Activated T-cell treated with anti-CD3 and anti-CD28 coated beads, Interleukin-2, amount 50 U/mL, for 72 hours (primary cell): ENCODE results near the gene LDAF1. TPM values are rescaled to one million over a fixed set of nuclear protein-coding genes. Genes with fewer than 3 reads are reported as not detected.
"Not testable (repeated sequence)": the region's sequence is repeated elsewhere in the genome, so short reads cannot be mapped to it uniquely, and the experiment has no call there.

Source experiments
- ATAC-seq, 2 donors: fragments of 150-1000 bp; cut with Tn5 transposase; replicated peaks in 1 of 2; 2 replicates each; pipeline ENCODE4 v1.10.0; 2021; ENCODE audit warnings: moderate library complexity in 2 of 2, mild to moderate bottlenecking in 1 of 2
- DNase-seq, 2 donors: peaks; one replicate each; pipeline ENCODE4 v3.0.0; 2021 to 2022; ENCODE audit warnings: mixed read lengths in 1 of 2
- H3K27ac Mint-ChIP-seq: one replicate; pipeline ENCODE4 v1.8.0; 2022; ENCODE audit warnings: mild to moderate bottlenecking, moderate library complexity, mixed read lengths
- H3K27me3 Mint-ChIP-seq: one replicate; pipeline ENCODE4 v1.8.0; 2022; ENCODE audit warnings: low read depth, mixed read lengths
- H3K36me3 Mint-ChIP-seq, 2 donors: one replicate each; pipeline ENCODE4 v1.8.0; 2022; ENCODE audit warnings: mixed read lengths in 2 of 2, mild to moderate bottlenecking in 1 of 2; ENCODE audit not compliant: insufficient read depth in 2 of 2
- H3K4me1 Mint-ChIP-seq: one replicate; pipeline ENCODE4 v1.8.0; 2022; ENCODE audit warnings: low read depth, mixed read lengths
- H3K4me3 Mint-ChIP-seq, 2 donors: one replicate each; pipeline ENCODE4 v1.8.0; 2022; ENCODE audit warnings: mild to moderate bottlenecking in 2 of 2, mixed read lengths in 2 of 2, moderate library complexity in 2 of 2
- H3K9me3 Mint-ChIP-seq, 2 donors: one replicate each; pipeline ENCODE4 v1.8.0; 2022; ENCODE audit warnings: mixed read lengths in 2 of 2
- total RNA-seq, 2 donors: library from RNA; stranded (reverse); gene quantifications; one replicate each; pipeline ENCODE4 v1.2.3, GENCODE V29; 2022

The LDAF1 gene
- total RNA-seq, 2 donors from 2014 or later = 10.4 to 12.2 TPM

DNA sequence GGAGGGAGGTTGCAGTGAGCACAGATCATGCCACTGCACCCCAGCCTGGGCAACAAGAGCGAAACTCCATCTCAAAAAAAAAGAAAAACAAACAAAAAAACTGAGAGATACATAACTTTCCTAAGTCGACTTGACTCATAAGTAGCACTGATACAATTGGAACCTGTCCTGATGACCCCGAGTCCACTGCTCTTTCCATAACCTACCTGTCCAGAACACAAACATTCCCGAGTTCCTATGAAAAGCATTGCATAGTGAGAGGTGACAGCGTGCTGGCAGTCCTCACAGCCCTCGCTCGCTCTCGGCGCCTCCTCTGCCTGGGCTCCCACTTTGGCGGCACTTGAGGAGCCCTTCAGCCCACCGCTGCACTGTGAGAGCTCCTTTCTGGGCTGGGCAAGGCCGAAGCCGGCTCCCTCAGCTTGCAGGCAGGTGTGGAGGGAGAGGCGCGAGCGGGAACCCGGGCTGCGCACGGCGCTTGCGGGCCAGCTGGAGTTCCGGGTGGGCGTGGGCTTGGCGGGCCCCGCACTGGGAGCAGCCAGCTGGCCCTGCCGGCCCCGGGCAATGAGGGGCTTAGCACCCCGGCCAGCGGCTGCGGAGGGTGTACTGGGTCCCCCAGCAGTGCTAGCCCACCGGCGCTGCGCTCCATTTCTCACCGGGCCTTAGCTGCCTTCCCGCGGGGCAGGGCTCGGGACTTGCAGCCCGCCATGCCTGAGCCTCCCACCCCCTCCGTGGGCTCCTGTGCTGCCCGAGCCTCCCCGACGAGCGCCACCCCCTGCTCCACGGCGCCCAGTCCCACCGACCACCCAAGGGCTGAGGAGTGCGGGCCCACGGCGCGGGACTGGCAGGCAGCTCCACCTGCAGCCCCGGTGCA, 6.1 kb upstream of the LDAF1 start:
- H3K9me3 Mint-ChIP-seq, DNase-seq, H3K4me1 Mint-ChIP-seq, H3K36me3 Mint-ChIP-seq, H3K4me3 Mint-ChIP-seq, ATAC-seq, H3K27ac Mint-ChIP-seq: not testable (repeated sequence)
- H3K27me3 Mint-ChIP-seq = peaks cover 30% of the 10 kb centered on the region

DNA sequence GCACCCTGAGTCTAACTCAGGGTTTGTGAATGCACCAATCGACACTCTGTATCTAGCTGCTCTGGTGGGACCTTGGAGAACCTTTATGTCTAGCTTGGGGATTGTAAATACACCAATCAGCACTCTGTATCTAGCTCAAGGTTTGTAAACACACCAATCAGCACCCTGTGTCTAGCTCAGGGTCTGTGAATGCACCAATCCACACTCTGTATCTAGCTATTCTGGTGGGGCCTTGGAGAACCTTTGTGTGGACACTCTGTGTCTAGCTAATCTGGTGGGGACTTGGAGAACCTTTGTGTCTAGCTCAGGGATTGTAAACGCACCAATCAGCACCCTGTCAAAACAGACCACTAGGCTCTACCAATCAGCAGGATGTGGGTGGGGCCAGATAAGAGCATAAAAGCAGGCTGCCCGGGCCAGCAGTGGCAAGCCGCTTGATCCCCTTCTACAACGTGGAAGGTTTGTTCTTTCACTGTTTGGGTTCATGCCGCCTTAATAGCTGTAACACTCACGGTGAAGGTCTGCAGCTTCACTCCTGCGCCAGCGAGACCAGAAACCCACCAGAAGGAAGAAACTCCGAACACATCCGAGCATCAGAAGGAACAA, 5.2 kb upstream of the LDAF1 start:
- DNase-seq, H3K9me3 Mint-ChIP-seq, H3K4me3 Mint-ChIP-seq, H3K27ac Mint-ChIP-seq, ATAC-seq, H3K4me1 Mint-ChIP-seq, H3K36me3 Mint-ChIP-seq: not testable (repeated sequence)
- H3K27me3 Mint-ChIP-seq = peaks cover 21% of the 10 kb centered on the region

DNA sequence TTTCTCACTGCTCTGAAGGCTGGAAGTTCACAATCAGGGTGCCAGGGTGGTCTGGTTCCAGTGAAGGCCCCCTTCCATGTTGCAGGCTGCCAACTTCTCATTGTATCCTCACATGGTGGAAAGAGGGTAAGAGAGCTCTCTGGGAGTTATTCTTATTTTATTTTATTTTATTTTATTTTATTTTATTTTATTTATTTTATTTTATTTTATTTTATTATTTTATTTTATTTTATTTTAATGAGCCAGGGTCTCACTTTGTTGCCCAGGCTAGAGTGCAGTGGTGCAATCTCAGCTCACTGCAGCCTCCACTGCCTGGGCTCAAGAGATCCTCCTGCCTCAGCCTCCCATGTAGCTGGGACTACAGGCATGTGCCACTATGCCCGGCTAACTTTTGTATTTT, 2.5 kb upstream of the LDAF1 start:
- ATAC-seq, DNase-seq, H3K36me3 Mint-ChIP-seq, H3K9me3 Mint-ChIP-seq, H3K27me3 Mint-ChIP-seq, H3K27ac Mint-ChIP-seq, H3K4me3 Mint-ChIP-seq: not testable (repeated sequence)
- peaks cover 18% of the 10 kb centered on the region for H3K4me1 Mint-ChIP-seq

DNA sequence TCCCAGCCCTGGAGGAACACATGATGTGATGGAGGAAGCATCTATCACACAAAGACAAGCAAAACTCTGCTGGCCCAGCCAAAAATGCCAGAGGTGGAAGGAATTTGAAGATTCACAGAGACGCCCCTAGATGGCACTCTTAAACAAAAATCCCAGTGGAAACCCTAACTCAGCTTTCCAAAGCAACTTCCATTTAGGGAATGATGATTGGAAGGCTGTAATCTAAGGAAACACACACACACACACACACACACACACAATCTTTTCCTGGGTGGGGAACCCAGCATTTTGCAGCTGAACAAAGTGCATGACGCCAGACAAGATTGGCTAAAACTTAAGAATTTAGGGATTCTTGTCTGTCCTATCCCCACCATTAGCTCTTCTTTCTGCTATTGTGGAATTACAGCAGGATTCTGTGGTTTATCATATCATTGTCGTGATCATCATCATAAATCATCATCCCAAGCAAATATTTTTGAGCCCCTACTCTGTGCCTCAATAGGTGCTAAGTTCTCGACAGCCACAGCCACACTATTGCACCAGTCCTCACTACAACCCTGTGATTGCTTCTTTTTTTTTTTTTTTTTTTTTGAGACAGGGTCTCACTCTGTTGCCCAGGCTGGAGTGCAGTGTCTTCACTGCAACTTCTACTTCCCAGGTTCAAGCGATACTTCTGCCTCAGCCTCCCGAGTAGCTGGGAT, 1.6 kb upstream of the LDAF1 start:
- ATAC-seq = no peak
- Mint-ChIP-seq H3K9me3 (no peaks in the 10 kb centered on the region), H3K27me3 (no peaks in the 10 kb centered on the region), H3K27ac (no peak overlapping the region), H3K4me3 (no peak overlapping the region), H3K4me1 (peaks cover 18% of the 10 kb centered on the region), H3K36me3 (no peaks in the 10 kb centered on the region)
- peak; percentile 8 to 12 for DNase-seq

DNA sequence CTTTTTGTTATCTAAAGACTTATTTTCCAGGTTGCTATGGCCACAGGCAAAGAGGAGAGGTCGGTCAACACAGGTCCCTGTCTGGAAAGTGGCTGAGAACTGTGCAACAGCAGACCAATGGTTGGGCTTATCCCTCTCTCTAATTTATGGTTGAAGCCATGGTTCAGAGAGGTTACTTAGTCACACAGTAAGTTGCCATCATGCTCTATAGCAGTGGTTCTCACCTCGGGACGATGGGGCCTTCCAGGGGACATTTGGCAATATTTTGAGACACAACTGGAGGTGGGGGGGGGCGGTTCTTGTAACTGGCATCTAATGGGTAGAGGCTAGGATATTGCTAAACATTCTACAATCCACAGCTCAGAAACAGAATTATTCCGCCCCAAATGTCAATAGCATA, 842 bp upstream of the LDAF1 start:
- no peaks in the 10 kb centered on the region for H3K27me3 Mint-ChIP-seq
- ATAC-seq = no peak
- H3K27ac Mint-ChIP-seq = no peak overlapping the region
- peak overlapping the region; percentile 89 to 93 for H3K4me3 Mint-ChIP-seq
- no peak for DNase-seq
- peaks cover 18% of the 10 kb centered on the region for H3K4me1 Mint-ChIP-seq
- no peaks in the 10 kb centered on the region for H3K36me3 Mint-ChIP-seq
- H3K9me3 Mint-ChIP-seq = no peaks in the 10 kb centered on the region

DNA sequence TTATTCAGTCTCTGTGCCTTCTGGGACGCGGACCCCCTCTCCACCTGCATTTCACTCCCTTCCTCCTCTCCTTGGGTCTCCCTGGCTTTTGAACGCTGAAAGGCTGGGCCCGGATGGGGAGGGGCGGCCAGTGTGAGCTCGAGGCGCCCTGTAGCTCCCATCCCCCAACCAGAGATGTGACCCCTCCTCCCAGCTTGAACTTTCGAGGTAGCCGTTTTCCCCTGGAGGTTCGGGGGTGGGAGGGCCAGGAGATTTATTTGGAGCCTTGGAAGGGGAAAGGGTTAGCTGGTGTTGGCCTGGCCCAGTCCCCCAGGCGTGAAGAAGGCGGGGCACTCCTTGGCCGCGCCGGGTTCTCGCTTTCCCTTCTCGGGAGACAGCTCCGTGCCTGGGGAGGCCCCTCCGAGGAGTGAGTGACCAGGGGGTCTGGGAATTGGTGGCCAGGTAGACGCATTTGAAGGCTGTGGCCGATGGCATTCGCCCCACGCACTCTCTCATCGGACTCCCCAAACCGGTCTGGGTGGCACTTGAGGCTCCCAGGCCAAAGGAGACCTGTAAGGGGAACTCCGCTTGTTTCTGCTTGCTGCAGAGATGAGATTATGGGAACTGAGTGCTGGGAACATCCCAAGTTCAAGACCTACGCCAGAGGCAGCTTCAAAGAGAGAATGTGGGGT, 942 bp downstream of the LDAF1 start:
- Mint-ChIP-seq H3K27ac (peak overlapping the region; percentile 8), H3K9me3 (no peaks in the 10 kb centered on the region), H3K4me3 (peak overlapping the region; percentile 89 to 93), H3K27me3 (no peaks in the 10 kb centered on the region), H3K4me1 (peaks cover 18% of the 10 kb centered on the region), H3K36me3 (no peaks in the 10 kb centered on the region)
- DNase-seq (peak; percentile 16 to 21), ATAC-seq (peak in 1 of 2 donors; percentile 30)

DNA sequence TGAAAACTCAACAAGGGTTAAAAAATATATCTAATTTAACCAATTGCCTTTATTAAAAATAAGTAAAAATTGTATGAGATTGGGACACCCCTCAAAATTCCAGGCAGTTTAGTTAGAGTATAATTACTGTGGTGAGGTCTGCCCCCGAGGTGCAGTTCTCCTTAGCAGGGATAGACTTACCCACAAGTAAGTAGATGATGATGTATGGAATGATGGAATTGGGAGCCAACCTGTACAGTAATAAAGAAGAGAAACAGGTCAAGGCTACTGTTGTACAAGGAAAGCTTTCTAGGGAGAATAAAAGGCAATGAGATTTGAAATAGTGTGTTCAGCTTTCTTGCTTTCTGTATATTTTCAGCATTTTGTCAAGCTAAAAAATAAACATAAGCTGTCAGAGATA, 1.8 kb downstream of the LDAF1 start:
- H3K4me3 Mint-ChIP-seq = no peak overlapping the region
- no peak for DNase-seq

DNA sequence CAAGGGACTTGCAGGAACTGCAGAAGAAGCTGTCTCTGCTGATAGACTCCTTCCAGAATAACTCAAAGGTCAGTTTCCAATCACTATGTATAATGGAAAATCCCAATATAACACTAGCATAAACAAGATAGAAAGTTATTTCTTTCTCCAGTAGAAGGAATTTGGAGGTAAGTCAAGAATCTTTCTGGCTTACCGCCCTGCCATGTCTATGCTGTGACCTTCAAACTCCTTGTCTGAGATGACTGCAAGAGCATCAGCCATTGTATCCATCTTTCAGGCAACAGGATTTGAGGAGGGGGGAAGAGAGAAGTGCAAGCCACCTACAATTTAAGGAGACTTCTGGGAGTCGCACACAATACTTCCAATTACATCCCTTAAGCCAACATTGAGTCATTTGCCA, 2.7 kb downstream of the LDAF1 start:
- no peak for DNase-seq

More for the DNA sequence above, 1.8 kb downstream of the LDAF1 start:
- Mint-ChIP-seq H3K27me3 (no peaks in the 10 kb centered on the region), H3K9me3 (no peaks in the 10 kb centered on the region), H3K36me3 (no peaks in the 10 kb centered on the region), H3K27ac (no peak overlapping the region), H3K4me1 (peaks cover 18% of the 10 kb centered on the region)
- ATAC-seq = no peak

DNA sequence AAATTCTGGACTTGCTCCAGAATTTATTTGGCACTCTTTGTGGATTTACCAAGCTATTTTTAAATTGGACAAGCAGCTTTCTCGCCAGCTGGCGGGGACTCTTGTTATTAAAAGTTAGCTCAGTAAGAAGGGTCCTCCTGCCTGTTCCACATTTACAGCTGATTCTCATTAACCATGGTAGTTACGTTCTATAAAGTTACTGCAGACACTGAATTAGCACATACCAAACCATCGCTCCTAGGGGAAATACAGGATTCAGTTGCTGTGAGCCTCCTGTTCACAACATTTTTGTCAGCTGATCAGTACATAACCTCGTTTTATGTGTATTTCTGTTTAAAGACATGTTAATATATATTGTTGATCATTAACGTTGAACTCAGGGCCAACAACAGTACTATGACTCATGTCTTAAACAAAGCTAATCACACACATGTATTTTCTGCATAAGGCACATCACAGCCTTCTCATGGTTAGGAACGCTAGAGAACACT, 4.2 kb downstream of the LDAF1 start:
- no peaks in the 10 kb centered on the region for H3K9me3 Mint-ChIP-seq
- H3K27ac Mint-ChIP-seq = no peak overlapping the region
- H3K4me3 Mint-ChIP-seq = no peak overlapping the region
- H3K27me3 Mint-ChIP-seq = no peaks in the 10 kb centered on the region
- no peak for DNase-seq
- peaks cover 13% of the 10 kb centered on the region for H3K4me1 Mint-ChIP-seq
- no peak for ATAC-seq
- no peaks in the 10 kb centered on the region for H3K36me3 Mint-ChIP-seq

More for the DNA sequence above, 2.7 kb downstream of the LDAF1 start:
- H3K27me3 Mint-ChIP-seq = no peaks in the 10 kb centered on the region
- H3K4me1 Mint-ChIP-seq = peaks cover 18% of the 10 kb centered on the region
- no peak overlapping the region for H3K4me3 Mint-ChIP-seq
- H3K9me3 Mint-ChIP-seq = no peaks in the 10 kb centered on the region
- no peak for ATAC-seq
- H3K36me3 Mint-ChIP-seq = no peaks in the 10 kb centered on the region
- H3K27ac Mint-ChIP-seq = no peak overlapping the region

DNA sequence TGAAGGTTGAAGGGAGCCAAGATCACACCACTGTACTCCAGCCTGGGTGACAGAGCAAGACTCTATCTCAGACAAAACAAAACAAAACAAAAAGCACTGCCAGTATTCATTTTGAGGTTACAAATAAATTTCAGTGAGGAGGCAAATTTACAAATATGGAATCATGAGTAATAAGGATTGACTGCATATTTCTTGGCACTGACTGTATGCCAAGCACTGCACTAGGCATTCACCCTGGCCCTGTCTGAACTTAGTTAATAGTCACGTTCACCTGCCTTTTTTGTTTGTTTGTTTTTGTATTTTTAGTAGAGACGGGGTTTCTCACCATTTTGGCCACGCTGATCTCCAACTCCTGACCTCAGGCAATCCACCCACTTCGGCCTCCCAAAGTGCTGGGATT, 5.1 kb downstream of the LDAF1 start:
- no peak for DNase-seq
- H3K9me3 Mint-ChIP-seq = no peaks in the 10 kb centered on the region
- no peak for ATAC-seq

DNA sequence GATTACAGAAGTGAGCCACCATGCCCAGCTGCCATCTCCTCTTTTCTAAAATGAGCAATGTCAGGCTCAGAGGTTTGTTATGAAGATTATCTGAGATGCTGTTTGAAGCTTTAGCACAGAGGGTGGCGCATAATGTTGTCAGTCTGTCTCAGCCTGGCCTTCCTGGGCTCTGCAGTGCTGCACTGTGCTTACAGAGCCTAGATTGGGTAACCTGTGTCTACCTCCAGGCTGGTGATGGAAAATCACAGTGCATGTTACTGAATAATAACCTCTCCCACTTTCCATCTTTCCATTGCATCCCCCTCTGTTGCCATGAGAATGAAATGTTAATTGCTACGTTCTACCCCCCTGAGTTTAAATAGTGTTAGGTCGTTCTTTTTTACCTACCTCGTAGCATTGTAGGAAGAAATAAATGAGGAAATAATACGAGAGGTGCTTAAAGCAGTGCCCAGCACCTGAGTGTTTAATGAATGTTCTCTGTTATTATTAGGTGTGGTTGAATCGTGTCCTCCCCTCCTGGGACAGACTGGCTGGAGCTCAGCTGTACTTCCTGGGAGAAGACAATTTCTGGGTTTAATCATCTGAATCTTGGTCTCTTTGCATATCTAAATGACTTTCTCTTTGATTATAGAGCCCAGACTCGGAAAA, 6.2 kb downstream of the LDAF1 start:
- Mint-ChIP-seq H3K4me1 (peaks cover 3% of the 10 kb centered on the region), H3K9me3 (no peaks in the 10 kb centered on the region), H3K36me3 (no peaks in the 10 kb centered on the region), H3K27ac (no peak overlapping the region), H3K27me3 (no peaks in the 10 kb centered on the region), H3K4me3 (no peak overlapping the region)
- no peak for DNase-seq
- ATAC-seq = no peak

More for the DNA sequence above, 5.1 kb downstream of the LDAF1 start:
- no peak overlapping the region for H3K27ac Mint-ChIP-seq
- H3K27me3 Mint-ChIP-seq = no peaks in the 10 kb centered on the region
- H3K4me3 Mint-ChIP-seq = no peak overlapping the region
- peaks cover 13% of the 10 kb centered on the region for H3K4me1 Mint-ChIP-seq
- H3K36me3 Mint-ChIP-seq = no peaks in the 10 kb centered on the region

DNA sequence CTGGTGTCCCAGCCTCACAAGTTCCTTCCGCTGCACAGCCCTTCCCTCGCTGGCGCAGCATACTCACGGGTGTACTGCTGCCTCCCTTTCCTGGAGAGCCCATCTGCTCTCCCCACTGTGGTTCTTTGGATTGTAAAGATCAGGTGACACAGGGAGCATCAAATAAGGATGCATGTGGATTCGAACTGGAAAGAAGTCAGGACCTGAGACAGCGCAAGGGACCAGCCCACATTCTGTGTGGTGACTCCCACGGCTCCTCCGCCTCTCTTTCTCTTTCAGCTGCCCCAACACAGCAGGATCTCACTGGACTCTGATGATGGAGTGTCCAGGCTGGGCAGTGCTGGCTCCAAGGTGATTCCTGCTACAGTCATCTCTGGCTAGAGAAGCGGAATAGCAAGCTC, 8.1 kb downstream of the LDAF1 start:
- Mint-ChIP-seq H3K4me1 (no peaks in the 10 kb centered on the region), H3K9me3 (no peaks in the 10 kb centered on the region), H3K27me3 (no peaks in the 10 kb centered on the region), H3K4me3 (no peak overlapping the region), H3K36me3 (peaks cover 0 to 2% of the 10 kb centered on the region in 2 donors), H3K27ac (no peak overlapping the region)
- no peak for DNase-seq
- ATAC-seq = no peak
